Head of caudate nucleus (tissue), 42 donors: ENCODE measurements around the gene WNT6.

Experiments
- DNase-seq, 42 donors: peaks; one replicate each; pipeline versions ENCODE4 v3.0.0 to v3.0.0-alpha.2; 2020 to 2021; ENCODE audit warnings: mixed read lengths in 7 of 42
- intact Hi-C: fragments of 100-400 bp; cut with DNase I; formaldehyde crosslinking; loops from one replicate; pipeline ENCODE4 v1.15.0; 2022

Gene WNT6

DNA sequence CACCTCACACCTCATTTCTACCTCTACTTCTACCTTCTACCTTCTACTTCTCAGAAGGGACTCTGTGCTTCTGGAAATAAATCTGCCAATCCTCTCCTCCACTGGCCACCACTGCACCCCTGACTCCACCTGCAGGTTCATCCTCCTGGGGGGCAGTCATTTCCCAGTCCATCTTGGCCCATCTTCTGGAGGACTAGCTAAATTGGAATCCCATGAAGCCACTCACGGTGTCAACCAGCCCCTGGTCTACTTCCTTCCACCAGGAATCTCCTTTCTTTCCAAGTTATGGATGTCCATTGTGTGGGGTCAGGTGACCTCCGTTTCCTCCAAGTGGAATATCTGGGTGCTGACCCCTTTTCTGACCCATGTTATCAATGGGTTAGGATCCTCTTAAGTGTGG, 24.9 kb downstream of the WNT6 start:
- DNase-seq, result no peak
- intact Hi-C loops, result loop anchor here (10.0 kb wide), 1 partner anchor 270 kb away; no protein-coding TSS in a partner anchor

DNA sequence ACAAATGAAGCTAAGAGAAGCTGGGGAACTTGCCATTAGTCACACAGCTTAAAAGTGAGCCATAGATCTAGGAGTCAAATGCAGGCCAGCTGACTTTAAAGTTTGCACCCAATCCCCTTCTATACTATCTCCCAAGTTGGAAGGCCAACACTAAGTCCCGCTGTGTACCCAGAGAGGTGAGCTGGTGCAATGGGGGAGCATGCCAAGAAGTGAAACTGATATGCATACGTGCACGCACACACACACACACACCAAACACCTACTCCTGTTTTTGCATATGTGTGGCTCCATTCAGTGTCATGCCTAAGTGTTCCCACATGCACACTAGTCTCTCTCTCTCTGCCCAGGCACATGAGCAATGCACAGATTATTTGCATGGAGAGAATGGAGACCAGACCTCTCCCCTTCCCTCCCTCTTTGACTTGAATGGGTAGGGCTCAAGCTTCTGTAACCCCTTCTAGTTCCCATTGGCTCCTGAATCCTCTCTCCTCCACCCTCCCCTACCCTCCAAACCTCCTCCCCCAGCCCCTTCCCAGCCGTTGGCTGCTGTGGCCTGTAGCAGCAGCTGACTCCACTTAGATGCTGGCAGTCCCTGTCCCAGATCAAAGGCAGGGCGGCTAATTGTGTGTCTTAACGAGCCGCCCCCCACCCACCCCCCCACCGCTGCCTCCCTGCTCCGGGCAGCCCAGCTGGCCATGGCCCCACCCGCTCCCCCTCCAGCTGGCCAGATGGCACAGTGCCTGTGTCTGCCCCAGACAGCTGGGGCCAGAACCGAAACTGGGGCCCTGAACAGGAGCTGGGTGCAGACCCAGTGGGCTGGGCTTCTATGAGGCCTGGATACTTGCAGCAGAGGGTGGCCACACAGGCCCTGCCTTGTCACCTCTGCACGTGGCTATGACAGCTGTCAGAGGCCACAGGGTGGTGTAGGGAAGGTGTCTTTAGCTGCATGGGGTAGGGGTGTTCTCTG, 26.7 kb downstream of the WNT6 start:
- DNase-seq, result peak; percentile 41 to 88 (median 77)

DNA sequence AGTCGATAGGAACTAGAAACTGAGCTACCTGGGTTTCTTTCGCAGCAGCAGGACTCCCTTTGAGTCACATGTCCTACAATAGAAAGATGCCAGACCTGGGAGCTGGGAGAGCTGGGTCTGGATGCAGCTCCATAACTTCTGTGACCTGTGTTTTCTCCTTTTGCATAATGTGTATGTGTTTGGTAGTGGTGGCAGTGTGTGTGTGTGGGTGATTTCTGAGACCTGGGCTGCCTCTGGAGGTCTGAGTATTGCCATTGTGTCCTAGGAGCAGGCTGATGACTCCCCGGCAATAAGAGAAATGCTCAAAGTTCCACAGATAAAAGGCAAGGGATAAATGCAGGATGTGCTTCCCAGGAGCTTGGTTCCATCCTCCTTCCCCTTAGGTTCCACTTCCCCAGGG, 27.5 kb downstream of the WNT6 start:
- intact Hi-C loops, result loop anchor here (10.0 kb wide), 1 partner anchor 268 kb away; no protein-coding TSS in a partner anchor
- no peak for DNase-seq

More for the DNA sequence above, 26.7 kb downstream of the WNT6 start:
- intact Hi-C loops, result loop anchor here (10.0 kb wide), 1 partner anchor 269 kb away; no protein-coding TSS in a partner anchor

DNA sequence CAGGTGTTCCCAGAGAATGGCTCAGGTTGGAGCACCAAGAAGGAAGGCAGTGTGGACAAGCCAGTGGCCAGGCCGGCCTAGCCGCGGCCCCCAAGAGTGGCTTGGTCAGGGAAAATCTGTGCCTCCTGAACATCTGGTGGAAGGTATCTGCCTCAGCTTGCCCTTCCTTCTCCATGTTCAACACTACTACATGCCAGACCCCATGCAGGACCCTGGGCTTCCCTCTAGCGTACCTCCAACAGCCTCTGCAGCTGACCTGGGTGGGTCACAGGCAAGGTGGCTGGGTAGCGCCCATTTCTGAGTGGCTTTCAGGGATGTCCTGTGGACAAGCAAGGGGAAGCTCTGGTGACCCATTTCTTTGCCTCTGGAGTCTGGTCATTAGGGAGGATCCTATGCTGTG, 28.7 kb downstream of the WNT6 start:
- DNase-seq, result peak in 1 of 42 donors; percentile 0
- intact Hi-C loops, result loop anchor here (10.0 kb wide), 1 partner anchor 266 kb away; no protein-coding TSS in a partner anchor

DNA sequence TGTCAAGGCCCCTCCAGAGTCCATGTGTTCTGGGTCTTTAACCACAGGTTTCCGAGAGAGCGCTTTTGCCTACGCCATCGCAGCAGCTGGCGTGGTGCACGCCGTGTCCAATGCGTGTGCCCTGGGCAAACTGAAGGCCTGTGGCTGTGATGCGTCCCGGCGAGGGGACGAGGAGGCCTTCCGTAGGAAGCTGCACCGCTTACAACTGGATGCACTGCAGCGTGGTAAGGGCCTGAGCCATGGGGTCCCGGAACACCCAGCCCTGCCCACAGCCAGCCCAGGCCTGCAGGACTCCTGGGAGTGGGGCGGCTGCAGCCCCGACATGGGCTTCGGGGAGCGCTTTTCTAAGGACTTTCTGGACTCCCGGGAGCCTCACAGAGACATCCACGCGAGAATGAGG, 30.3 kb downstream of the WNT6 start:
- peak in 1 of 42 donors; percentile 8 for DNase-seq
- intact Hi-C loops, result loop anchor here (10.0 kb wide), 1 partner anchor 265 kb away; no protein-coding TSS in a partner anchor

DNA sequence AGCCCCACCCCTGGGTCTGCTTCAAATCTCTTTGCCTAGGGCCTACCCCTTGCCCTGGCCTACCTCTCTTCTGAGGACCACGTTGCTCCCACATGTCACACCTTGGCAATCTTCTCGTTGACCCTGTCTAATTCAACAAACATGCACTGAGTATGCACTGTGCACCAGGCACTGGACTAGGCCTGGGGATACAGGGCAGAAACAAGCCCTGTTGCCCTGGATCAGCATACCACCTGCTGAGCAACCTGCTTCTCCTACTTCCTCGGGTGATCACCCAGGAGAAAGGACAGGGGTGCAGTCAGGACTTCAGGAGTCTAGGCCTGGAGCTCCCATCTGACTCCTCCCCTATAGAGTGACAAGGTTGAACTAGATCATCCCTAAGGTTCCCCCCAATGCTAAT, 30.8 kb downstream of the WNT6 start:
- peak in 1 of 42 donors; percentile 9 for DNase-seq
- intact Hi-C loops, result no loop called here

DNA sequence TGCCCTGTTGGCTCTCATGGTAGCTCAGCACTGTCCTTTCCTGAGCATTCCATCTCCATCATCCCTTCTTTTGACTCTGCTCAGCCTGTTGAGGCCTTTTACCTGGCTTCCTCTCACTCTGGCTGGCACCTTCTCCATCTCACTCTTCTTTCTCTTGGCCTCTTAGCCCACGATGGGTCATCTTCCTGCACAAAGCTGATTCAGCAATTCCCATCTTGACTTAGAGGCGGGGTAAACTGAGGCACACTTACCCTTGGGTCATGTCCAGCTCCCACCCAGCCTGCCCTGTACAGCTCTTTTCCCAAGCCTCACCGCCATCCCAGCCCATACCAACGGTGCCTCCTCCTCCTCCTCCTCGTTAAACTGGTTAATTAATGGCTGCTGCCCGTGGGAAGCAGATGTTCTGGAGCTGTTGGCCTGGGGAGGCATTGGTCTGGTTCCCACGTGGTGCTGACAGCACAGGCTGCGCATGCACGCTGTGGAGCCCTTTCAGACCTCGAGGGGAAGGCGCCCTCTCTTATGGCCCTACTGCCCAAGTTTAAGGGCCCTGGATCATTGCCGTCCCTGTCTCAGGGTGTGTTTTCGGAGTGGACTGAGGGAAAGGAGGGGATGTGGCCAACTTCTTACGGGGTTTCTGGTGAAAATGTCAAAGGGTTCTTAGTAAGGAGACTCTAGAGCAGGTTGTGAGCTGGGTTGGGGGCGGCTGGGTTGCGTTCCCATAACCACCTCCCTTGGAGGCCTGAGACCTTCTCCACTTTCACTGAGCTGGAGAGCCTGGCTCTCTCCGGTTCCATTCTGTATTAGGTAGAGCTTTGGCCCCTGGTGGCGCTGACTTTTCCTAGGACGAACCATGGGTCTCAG, 31.9 kb downstream of the WNT6 start:
- DNase-seq, result peak in 1 of 42 donors; percentile 28
- intact Hi-C loops, result no loop called here

DNA sequence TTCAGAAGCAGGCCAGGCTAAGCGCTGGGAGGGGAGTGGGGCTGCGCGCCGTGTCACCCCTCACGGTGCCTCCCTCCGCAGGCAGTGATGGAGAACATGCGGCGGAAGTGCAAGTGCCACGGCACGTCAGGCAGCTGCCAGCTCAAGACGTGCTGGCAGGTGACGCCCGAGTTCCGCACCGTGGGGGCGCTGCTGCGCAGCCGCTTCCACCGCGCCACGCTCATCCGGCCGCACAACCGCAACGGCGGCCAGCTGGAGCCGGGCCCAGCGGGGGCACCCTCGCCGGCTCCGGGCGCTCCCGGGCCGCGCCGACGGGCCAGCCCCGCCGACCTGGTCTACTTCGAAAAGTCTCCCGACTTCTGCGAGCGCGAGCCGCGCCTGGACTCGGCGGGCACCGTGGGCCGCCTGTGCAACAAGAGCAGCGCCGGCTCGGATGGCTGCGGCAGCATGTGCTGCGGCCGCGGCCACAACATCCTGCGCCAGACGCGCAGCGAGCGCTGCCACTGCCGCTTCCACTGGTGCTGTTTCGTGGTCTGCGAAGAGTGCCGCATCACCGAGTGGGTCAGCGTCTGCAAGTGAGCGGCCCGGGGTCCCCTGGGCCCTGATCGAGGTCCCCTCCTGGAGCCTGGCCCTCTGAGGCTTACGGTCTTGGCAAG, 33.2 kb downstream of the WNT6 start:
- DNase-seq, result peak in 41 of 42 donors; percentile 45 to 88 (median 78)
- intact Hi-C loops, result no loop called here

DNA sequence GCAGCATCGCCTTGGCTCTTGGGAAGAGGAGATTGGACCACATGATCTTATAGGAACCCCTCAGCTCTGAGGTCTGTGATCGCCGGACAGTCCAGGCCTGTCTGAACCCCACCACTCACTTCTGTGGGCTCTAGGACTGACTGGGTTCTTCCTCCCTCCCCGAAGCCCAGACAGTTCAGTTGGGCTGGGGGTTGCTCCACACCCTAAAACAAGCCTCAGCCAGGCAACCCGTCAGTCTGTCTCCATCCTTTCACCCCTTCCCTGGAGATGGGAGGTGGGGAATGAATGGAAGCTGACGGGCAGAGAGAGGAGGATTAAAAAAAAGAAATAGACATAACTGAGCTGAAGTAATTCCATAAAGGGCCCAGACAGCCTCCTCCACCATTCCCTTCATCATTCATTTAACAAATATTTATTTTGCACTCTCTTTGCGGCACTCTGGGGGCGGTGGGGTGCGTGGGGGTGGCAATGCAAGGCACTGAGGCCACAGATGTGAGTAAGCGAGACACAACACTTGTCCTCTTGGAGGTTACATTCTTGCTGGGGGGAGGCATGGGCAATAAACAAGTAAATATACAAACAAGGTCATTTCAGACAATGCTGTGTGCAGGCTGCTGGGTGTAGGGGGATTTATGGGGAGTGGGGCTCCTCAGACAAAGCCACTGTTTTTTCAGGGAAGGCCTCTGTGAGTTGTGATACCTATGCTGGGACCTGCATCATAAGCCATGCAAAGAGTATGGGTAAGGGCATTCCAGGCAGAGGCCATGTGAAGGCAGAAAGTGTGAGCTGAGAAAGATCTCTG, 33.9 kb downstream of the WNT6 start:
- intact Hi-C loops, result no loop called here
- DNase-seq, result peak in 3 of 42 donors; percentile 7 to 42 (median 34)

DNA sequence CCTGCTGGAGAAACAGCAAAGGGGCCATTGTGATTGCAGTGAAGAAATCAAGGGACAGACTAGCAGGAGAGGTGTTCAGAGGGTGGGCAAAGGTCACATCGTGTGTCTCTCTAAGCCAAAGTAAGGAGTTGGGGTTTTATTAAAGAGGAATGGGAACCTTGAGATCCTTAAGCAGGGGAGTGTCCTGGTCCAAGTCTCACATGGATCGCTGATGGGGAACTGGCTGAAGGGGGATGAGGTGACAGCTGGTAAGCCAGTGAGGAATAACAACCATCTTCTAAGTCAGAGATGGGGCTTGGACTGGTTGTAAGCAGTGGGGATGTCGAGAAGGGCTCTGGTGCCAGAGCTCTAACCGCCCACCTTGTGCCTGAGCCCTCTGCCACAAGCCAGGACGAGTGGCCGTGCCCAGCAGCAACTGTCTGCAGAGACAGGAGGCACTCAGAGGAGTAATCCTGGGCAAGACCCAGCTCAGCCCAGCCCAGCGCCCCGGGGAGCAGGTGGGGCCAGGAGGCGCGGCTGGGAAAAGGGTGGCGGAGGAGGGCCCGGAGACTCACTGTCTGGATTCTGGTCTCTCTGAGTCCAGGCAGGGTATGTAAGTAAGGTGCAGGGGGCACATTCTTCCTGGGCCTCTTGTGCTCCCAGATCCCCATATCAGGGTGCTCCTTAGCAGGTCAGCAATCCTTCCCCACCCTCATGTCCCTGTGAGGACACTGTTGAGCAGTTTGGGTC, 34.7 kb downstream of the WNT6 start:
- intact Hi-C loops, result no loop called here

DNA sequence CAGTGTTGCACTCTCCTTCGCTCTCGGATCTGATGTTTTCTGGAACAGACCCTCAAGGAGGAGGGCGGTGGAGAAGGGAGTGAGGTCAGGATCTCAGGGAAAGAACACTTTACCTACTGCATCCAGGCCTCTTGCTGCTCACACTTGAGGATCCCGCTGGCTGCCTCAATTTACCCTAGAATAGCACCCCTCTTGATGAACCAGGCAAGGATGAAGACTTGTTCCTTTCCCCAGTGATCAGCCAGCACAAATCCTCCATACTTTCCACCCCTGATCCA, 35.2 kb downstream of the WNT6 start:
- intact Hi-C loops, result loop anchor here (5.0 kb wide), 1 partner anchor 62 kb away; the partner anchor contains the start of gene CDK5R2
- peak in 1 of 42 donors; percentile 21 for DNase-seq

More for the DNA sequence above, 34.7 kb downstream of the WNT6 start:
- DNase-seq, result peak in 4 of 42 donors; percentile 6 to 34 (median 27)

DNA sequence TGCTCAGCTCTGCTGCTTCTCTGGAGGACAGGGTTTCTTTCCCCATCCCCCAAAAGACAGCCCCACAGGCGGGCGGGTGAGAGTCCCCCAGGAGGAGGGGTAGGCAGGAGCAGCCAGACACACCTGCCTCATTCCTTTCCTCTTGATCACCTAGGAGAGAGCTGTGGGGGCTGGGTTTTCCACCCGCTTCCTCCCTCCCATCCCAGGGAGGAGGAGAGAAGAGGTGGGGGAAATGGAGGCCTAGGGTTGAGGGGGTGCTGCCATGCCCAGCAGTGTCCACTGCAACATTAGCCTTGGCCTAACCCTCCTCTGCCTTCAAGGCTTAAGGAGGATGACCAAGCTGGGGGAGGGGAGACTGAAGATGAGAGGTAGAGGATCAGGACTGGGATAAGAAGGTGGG, 35.7 kb downstream of the WNT6 start:
- intact Hi-C loops, result loop anchor here (5.0 kb wide), 1 partner anchor 62 kb away; the partner anchor contains the start of gene CDK5R2

DNA sequence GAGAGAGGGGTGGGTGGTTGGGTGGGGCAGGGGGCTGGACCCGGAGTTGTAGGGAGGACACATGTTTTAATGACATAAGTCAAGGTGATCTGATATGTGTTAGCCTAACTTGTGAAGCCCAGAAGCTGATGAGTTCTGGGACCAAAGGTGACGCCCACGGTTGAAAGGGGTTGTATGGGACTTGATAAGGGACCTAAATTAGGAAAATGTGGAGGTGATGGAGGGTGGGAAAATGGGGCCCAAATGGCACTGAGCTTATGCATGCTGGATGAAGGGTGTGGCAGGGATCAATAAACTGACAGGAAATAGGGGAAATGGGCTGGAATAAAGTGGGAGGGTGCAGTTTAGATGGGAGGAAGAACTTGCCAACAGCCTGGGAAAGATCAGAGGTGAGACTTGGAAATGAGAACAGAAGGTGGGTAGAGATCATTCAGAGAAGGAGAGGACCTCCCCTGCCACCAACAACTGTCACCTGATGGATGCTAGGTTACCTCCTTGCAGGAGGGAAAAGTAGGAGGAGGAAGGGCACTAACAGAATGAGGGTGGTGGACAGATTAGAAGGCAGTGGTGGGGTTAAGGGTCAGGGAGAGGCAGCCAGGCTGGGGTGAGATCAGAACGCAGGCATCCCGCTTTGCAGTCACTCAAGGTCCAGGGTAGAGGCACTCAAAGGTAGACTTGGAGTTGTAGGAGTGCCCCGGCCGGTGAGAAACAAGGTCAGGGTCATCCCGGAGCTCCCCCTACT, 36.3 kb downstream of the WNT6 start:
- peak in 2 of 42 donors; percentile 7 to 41 for DNase-seq
- intact Hi-C loops, result loop anchor here (5.0 kb wide), 1 partner anchor 61 kb away; the partner anchor contains the start of gene CDK5R2

More for the DNA sequence above, 35.7 kb downstream of the WNT6 start:
- DNase-seq, result peak in 5 of 42 donors; percentile 28 to 58 (median 46)

DNA sequence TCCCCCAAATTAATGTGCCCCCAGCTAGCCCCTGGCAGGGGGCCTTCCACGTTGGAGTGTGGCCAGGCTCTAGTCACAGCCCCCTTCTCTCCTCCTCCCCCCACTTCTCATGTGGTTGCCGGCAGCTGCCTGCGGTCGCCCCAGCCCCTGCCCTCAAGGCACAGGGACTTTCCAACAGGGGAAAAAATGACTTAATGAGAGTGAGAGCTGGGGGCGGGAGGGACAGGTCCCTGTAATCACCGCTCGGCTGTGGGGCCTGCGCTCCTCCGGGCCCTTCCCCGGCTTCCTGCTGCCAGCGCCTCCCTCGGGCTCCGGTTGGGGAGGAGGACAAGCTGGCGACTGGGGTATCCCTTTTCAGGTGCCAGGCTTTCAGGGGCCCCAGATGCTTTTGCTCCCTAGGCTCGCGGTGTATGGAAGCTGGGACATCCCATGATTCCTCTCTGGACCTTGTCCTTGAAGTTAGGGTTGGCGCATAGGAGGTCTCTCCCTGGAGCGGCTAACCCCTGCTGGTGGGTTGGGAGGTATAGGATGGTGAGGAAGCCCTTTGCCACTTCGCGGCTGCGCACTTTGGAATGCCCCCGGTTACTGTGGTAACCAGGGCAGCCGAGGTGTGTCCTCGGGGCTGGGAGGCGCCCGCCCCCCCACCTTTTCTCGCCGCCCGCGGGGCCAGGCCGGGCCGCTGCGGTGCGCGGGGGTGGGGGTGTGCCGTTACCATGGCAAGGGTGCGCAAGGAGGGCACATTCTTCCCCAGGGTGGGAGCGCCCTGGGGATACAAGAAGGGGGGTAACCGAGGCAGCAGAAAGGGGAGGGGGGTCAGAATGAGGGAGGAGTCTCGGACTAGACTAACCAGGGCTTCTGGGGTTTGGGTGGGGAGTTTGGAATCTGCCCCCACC, 37.1 kb downstream of the WNT6 start:
- intact Hi-C loops, result loop anchor here (5.0 kb wide), 1 partner anchor 61 kb away; the partner anchor contains the start of gene CDK5R2
- DNase-seq, result peak in 41 of 42 donors; percentile 41 to 90 (median 73)

DNA sequence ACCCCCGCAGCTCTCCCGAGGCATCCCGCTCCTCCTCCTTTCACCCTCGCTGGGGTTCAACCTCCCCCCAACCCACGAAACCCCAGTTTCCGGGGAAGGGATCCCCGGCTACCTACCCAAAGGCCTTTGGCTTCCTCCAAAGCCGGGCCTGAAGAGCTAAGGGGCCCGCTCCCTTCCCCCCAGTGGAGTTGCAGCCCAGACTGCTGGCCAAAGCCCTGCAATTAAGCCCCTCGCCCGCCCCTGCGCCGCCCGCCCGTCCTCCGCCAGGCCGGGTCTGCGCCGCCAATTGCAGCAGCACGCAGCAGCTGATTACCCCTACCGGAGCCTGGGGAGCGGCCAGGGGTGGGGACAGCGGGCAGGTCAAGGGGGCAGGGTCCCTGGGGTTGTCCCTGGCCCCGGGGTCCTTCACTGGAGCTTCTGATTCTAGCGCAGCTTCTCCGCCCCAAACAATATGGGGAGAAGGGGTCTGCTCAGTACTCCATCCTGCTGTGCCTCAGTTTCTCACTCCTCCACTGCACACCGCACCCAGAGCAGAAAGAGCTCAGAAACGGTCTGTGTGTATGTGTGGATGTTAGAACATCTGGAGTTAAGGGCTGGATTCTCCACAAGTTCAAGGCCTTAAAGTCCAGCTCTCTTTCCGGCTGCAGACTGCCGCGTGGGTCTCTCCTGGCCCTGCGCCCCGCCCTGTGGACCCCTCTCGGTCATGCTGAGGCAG, 37.9 kb downstream of the WNT6 start:
- DNase-seq, result peak in 2 of 42 donors; percentile 26 to 41
- intact Hi-C loops, result loop anchor here (1.0 to 5.0 kb wide), 2 partner anchors 22 to 60 kb away; partner anchors contain the start of gene CDK5R2
